ENCODE measurements around the gene TTN.

The TTN gene

GRCh38 chr2:178702361-178702760 is 104.9 kb downstream of the TTN start:
- no peak for DNase-seq (ENCODE audit: low spot score)
- in situ Hi-C loops (cut with MboI; ENCODE audit: low sequenced_read_pairs, unreplicated experiment): no loop called here
- TF ChIP-seq CTCF (IDR thresholded peaks at IDR 0.05; ENCODE audit: borderline replicate concordance, control extremely low read depth, extremely low read depth, insufficient read depth, missing control alignments): no peak

- peak; percentile 49 for DNase-seq (ENCODE audit: low spot score)
- in situ Hi-C loops (cut with MboI; ENCODE audit: low sequenced_read_pairs, unreplicated experiment): no loop called here
- peak; percentile 60 for TF ChIP-seq CTCF (IDR thresholded peaks at IDR 0.05; ENCODE audit: borderline replicate concordance, control extremely low read depth, extremely low read depth, insufficient read depth, missing control alignments)
These were observed 106.3 kb downstream of the TTN start for GRCh38 chr2:178700922-178701342.

- TF ChIP-seq CTCF (IDR thresholded peaks at IDR 0.05; ENCODE audit: borderline replicate concordance, control extremely low read depth, extremely low read depth, insufficient read depth, missing control alignments): no peak
- in situ Hi-C loops (cut with MboI; ENCODE audit: low sequenced_read_pairs, unreplicated experiment): no loop called here
- DNase-seq (ENCODE audit: low spot score): no peak
These were observed 107.1 kb downstream of the TTN start for GRCh38 chr2:178700136-178700535.

GRCh38 chr2:178692845-178693244 is 114.4 kb downstream of the TTN start:
- in situ Hi-C loops (cut with MboI; ENCODE audit: low sequenced_read_pairs, unreplicated experiment): no loop called here
- no peak for TF ChIP-seq CTCF (IDR thresholded peaks at IDR 0.05; ENCODE audit: borderline replicate concordance, control extremely low read depth, extremely low read depth, insufficient read depth, missing control alignments)
- no peak for DNase-seq (ENCODE audit: low spot score)

GRCh38 chr2:178689808-178690207 is 117.4 kb downstream of the TTN start:
- in situ Hi-C loops (cut with MboI; ENCODE audit: low sequenced_read_pairs, unreplicated experiment): no loop called here

GRCh38 chr2:178683877-178684276 is 123.3 kb downstream of the TTN start:
- in situ Hi-C loops (cut with MboI; ENCODE audit: low sequenced_read_pairs, unreplicated experiment): no loop called here
- no peak for TF ChIP-seq CTCF (IDR thresholded peaks at IDR 0.05; ENCODE audit: borderline replicate concordance, control extremely low read depth, extremely low read depth, insufficient read depth, missing control alignments)
- no peak for DNase-seq (ENCODE audit: low spot score)

More at GRCh38 chr2:178689808-178690207, 117.4 kb downstream of the TTN start:
- DNase-seq (ENCODE audit: low spot score): no peak
- no peak for TF ChIP-seq CTCF (IDR thresholded peaks at IDR 0.05; ENCODE audit: borderline replicate concordance, control extremely low read depth, extremely low read depth, insufficient read depth, missing control alignments)

GRCh38 chr2:178681081-178681480 is 126.1 kb downstream of the TTN start:
- no peak for DNase-seq (ENCODE audit: low spot score)
- in situ Hi-C loops (cut with MboI; ENCODE audit: low sequenced_read_pairs, unreplicated experiment): no loop called here
- no peak for TF ChIP-seq CTCF (IDR thresholded peaks at IDR 0.05; ENCODE audit: borderline replicate concordance, control extremely low read depth, extremely low read depth, insufficient read depth, missing control alignments)
